HEK293 (cell line): ENCODE measurements around the gene RNF31.

Experiments
- CTCF ChIA-PET: fragments of 350-600 bp; formaldehyde crosslinking; extraction: SDS; loops from one replicate; lab custom pipeline; 2021; ENCODE audit warnings: antibody characterized with exemption; lab: Yijun Ruan, JAX
- POLR2A ChIA-PET: fragments of 300-600 bp; formaldehyde crosslinking; extraction: SDS; loops from one replicate; lab custom pipeline; 2020; ENCODE audit warnings: antibody characterized with exemption, inconsistent platforms; lab: Yijun Ruan, JAX
- H3K27ac ChIP-seq: fragments of 200-500 bp; sonication (Bioruptor generic); 2 replicates; pipeline ENCODE4 v1.5.1; 2014; ENCODE audit warnings: low read depth, low read length, control low read depth, inconsistent platforms; ENCODE audit errors: extremely low read depth
- H3K36me3 ChIP-seq, 2 experiments: fragments of 200-500 bp in 1 of 2; sonication (Bioruptor generic) in 1 of 2; 1 replicate in 1 of 2; 2 replicates in 1 of 2; pipeline ENCODE4 v1.5.1; 2014 to 2017; ENCODE audit warnings: inconsistent platforms in 2 of 2, low read length in 2 of 2; ENCODE audit not compliant: control insufficient read depth in 2 of 2, insufficient read depth in 1 of 2
- H3K4me1 ChIP-seq: fragments of 200-500 bp; sonication (Bioruptor generic); 2 replicates; pipeline ENCODE4 v1.5.1; 2014; ENCODE audit warnings: mild to moderate bottlenecking, low read length, inconsistent platforms; ENCODE audit not compliant: control insufficient read depth, insufficient read depth
- H3K4me3 ChIP-seq: 2 replicates; pipeline ENCODE4 v1.5.1; 2011; ENCODE audit warnings: low read depth, mild to moderate bottlenecking, control low read depth, low read length, moderate library complexity
- H3K9me3 ChIP-seq: fragments of 200-500 bp; sonication (Bioruptor generic); 2 replicates; pipeline ENCODE4 v1.5.1; 2014; ENCODE audit warnings: low read depth, low read length, inconsistent platforms; ENCODE audit not compliant: control insufficient read depth, insufficient read depth
- FEZF1 ChIP-seq: fragments of 450-650 bp; formaldehyde crosslinking; IDR thresholded peaks from 2 replicates; pipeline ENCODE4 v1.5.1; 2016; ENCODE audit warnings: missing biosample characterization, missing genetic modification characterization
- GLI2 ChIP-seq: fragments of 450-650 bp; formaldehyde crosslinking; IDR thresholded peaks from 2 replicates; pipeline ENCODE4; 2017; ENCODE audit warnings: missing biosample characterization, missing genetic modification characterization, low read depth, borderline replicate concordance
- HOXD13 ChIP-seq: sonication (generic); formaldehyde crosslinking; IDR thresholded peaks from 2 replicates; pipeline ENCODE4 v1.8.0; 2022; ENCODE audit warnings: missing genetic modification reagents, borderline replicate concordance
- KLF1 ChIP-seq: fragments of 450-650 bp; formaldehyde crosslinking; IDR thresholded peaks from 2 replicates; pipeline ENCODE4 v1.5.1; 2016; ENCODE audit warnings: missing biosample characterization, missing genetic modification characterization
- KLF7 ChIP-seq: fragments of 450-650 bp; formaldehyde crosslinking; IDR thresholded peaks from 2 replicates; pipeline ENCODE4 v1.5.1; 2016; ENCODE audit warnings: missing biosample characterization, missing genetic modification characterization, borderline replicate concordance
- SALL2 ChIP-seq: fragments of 450-650 bp; formaldehyde crosslinking; IDR thresholded peaks from 2 replicates; pipeline ENCODE4 v1.5.0; 2017; ENCODE audit warnings: missing biosample characterization, mild to moderate bottlenecking, missing genetic modification characterization, borderline replicate concordance
- SCRT1 ChIP-seq: fragments of 450-650 bp; formaldehyde crosslinking; IDR thresholded peaks from 2 replicates; pipeline ENCODE4 v1.5.1; 2016; ENCODE audit warnings: missing biosample characterization, missing genetic modification characterization, borderline replicate concordance
- ZNF10 ChIP-seq: fragments of 450-650 bp; formaldehyde crosslinking; IDR thresholded peaks from 2 replicates; pipeline ENCODE4 v1.5.1; 2017; ENCODE audit warnings: missing biosample characterization, missing genetic modification characterization
- ZNF112 ChIP-seq: fragments of 450-650 bp; formaldehyde crosslinking; IDR thresholded peaks from 2 replicates; pipeline ENCODE4 v1.5.0; 2017; ENCODE audit warnings: missing biosample characterization, missing genetic modification characterization
- ZNF146 ChIP-seq: fragments of 450-650 bp; formaldehyde crosslinking; IDR thresholded peaks from 2 replicates; pipeline ENCODE4 v1.5.1; 2016; ENCODE audit warnings: missing biosample characterization, missing genetic modification characterization
- ZNF239 ChIP-seq: fragments of 450-650 bp; formaldehyde crosslinking; IDR thresholded peaks from 2 replicates; pipeline ENCODE4 v1.5.1; 2016; ENCODE audit warnings: missing biosample characterization, missing genetic modification characterization
- ZNF521 ChIP-seq: fragments of 450-650 bp; formaldehyde crosslinking; IDR thresholded peaks from 2 replicates; pipeline ENCODE4 v1.5.1; 2017; ENCODE audit warnings: missing biosample characterization, mild to moderate bottlenecking, missing genetic modification characterization
- ZNF544 ChIP-seq: fragments of 450-650 bp; formaldehyde crosslinking; IDR thresholded peaks from 2 replicates; pipeline ENCODE4 v1.5.0; 2017; ENCODE audit warnings: missing biosample characterization, missing genetic modification characterization
- ZNF548 ChIP-seq: fragments of 450-650 bp; formaldehyde crosslinking; IDR thresholded peaks from 2 replicates; pipeline ENCODE4 v1.5.1; 2016; ENCODE audit warnings: missing biosample characterization, missing genetic modification characterization
- ZNF660 ChIP-seq: fragments of 450-650 bp; IDR thresholded peaks from 2 replicates; pipeline ENCODE4 v1.5.1; 2018; ENCODE audit warnings: missing biosample characterization, mild to moderate bottlenecking, missing genetic modification characterization
- ZSCAN23 ChIP-seq: fragments of 450-650 bp; formaldehyde crosslinking; IDR thresholded peaks from 2 replicates; pipeline ENCODE4 v1.5.1; 2016; ENCODE audit warnings: missing biosample characterization, missing genetic modification characterization
- TF ChIP-seq, protein P1 (sequence below): fragments of 450-650 bp; formaldehyde crosslinking; IDR thresholded peaks from 2 replicates; pipeline ENCODE4 v1.5.1; 2017; ENCODE audit warnings: missing biosample characterization, missing genetic modification characterization
- TF ChIP-seq, protein P2 (sequence below): fragments of 450-650 bp; formaldehyde crosslinking; IDR thresholded peaks from 2 replicates; pipeline ENCODE4 v1.5.1; 2016; ENCODE audit warnings: missing biosample characterization, missing genetic modification characterization, low read depth
- TF ChIP-seq, protein P3 (sequence below): fragments of 450-650 bp; formaldehyde crosslinking; IDR thresholded peaks from 2 replicates; pipeline ENCODE4 v1.5.1; 2016; ENCODE audit warnings: missing biosample characterization, missing genetic modification characterization

RNF31 gene

DNA sequence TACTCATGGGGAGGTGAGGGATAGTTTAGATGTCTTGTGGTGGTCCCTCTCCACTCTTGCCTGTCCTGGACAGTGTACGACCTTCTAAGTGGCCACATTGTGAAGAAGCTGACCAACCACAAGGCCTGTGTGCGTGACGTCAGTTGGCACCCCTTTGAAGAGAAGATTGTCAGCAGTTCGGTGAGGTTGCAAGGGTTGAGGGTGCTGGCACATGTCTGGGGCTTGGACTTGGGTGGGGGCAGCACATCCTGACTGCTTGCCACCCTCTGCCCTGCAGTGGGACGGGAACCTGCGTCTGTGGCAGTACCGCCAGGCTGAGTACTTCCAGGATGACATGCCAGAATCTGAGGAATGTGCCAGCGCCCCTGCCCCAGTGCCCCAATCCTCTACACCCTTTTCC, 24.4 kb upstream of the RNF31 start (continued):
- TF ChIP-seq, protein P1, sequence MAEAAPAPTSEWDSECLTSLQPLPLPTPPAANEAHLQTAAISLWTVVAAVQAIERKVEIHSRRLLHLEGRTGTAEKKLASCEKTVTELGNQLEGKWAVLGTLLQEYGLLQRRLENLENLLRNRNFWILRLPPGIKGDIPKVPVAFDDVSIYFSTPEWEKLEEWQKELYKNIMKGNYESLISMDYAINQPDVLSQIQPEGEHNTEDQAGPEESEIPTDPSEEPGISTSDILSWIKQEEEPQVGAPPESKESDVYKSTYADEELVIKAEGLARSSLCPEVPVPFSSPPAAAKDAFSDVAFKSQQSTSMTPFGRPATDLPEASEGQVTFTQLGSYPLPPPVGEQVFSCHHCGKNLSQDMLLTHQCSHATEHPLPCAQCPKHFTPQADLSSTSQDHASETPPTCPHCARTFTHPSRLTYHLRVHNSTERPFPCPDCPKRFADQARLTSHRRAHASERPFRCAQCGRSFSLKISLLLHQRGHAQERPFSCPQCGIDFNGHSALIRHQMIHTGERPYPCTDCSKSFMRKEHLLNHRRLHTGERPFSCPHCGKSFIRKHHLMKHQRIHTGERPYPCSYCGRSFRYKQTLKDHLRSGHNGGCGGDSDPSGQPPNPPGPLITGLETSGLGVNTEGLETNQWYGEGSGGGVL (tag by site-specific recombination), result no peak
- TF ChIP-seq FEZF1 (tag by site-specific recombination) (no peak), ZNF544 (tag by site-specific recombination) (no peak), ZNF112 (tag by site-specific recombination) (no peak)

DNA sequence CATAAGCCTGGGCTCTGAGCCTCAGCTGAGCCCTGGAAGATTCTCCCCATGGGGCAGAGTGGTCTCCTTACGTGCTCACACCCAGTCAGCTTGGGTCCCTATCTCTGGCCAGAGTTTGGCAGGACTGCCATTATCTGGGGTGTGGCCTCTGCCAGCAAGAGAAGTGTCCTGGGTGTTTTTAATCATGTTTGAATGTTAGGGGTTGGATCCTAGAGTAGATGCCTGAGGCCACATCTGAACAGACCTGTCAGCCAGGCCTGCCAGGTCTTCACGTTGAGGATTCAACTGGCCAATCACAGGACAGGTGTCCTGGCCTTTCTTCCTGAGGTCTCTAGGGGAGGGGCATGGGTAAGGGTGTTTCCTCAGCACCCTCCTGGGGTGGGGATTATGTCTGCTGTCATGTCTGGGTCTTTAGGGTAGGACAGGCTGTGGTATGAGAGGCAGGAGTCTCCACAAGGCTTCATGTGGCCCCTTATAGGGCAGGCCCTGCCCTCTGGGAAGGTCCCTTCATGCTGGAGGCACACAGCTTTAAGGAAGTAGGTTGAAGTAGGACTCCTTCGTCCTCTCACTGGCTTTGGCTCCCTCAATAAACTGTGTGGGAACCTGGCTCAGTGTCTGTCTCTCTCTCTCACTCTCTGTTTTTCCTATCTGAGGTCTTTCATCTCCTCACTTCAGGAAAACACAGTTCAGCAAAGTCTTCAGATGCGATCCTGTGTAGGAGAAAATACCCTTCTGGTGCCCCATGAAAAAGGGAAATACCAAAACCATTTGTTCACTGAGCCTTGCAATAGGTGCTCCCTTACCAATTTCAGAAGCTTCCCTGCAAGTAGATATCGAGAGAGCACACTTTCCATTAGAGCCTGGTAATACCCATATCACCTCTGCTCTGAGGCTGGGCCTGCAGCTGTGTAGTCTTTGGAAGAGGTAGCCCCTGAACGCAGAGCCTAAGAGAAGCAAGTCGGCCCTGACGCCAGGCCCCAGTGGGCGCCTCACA, 23.6 kb upstream of the RNF31 start:
- Histone ChIP-seq H3K4me3 (no peak overlapping the region), H3K36me3 (peaks cover 10 to 46% of the 10 kb centered on the region in 2 experiments; a peak in 2 of 3 replicates), H3K4me1 (no peaks in the 10 kb centered on the region), H3K27ac (no peak overlapping the region), H3K9me3 (no peaks in the 10 kb centered on the region)
- ChIA-PET CTCF (interaction anchor here (0.6 to 1.2 kb wide), 2 partner anchors 14 to 37 kb away, joined by 3 read pairs; partner anchors contain the start of gene IRF9), POLR2A (interaction anchor here (0.5 to 1.3 kb wide), 4 partner anchors 9 to 1211 kb away, joined by 3 to 11 read pairs (median 4); partner anchors contain the start of genes DCAF11, EMC9 and NRL)
- TF ChIP-seq ZNF660 (no peak), SALL2 (tag by site-specific recombination) (no peak), ZSCAN23 (tag by site-specific recombination) (no peak), ZNF10 (tag by site-specific recombination) (no peak), KLF7 (tag by site-specific recombination) (no peak), KLF1 (no peak), ZNF548 (no peak)
- TF ChIP-seq, protein P2, sequence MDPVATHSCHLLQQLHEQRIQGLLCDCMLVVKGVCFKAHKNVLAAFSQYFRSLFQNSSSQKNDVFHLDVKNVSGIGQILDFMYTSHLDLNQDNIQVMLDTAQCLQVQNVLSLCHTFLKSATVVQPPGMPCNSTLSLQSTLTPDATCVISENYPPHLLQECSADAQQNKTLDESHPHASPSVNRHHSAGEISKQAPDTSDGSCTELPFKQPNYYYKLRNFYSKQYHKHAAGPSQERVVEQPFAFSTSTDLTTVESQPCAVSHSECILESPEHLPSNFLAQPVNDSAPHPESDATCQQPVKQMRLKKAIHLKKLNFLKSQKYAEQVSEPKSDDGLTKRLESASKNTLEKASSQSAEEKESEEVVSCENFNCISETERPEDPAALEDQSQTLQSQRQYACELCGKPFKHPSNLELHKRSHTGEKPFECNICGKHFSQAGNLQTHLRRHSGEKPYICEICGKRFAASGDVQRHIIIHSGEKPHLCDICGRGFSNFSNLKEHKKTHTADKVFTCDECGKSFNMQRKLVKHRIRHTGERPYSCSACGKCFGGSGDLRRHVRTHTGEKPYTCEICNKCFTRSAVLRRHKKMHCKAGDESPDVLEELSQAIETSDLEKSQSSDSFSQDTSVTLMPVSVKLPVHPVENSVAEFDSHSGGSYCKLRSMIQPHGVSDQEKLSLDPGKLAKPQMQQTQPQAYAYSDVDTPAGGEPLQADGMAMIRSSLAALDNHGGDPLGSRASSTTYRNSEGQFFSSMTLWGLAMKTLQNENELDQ, result no peak

DNA sequence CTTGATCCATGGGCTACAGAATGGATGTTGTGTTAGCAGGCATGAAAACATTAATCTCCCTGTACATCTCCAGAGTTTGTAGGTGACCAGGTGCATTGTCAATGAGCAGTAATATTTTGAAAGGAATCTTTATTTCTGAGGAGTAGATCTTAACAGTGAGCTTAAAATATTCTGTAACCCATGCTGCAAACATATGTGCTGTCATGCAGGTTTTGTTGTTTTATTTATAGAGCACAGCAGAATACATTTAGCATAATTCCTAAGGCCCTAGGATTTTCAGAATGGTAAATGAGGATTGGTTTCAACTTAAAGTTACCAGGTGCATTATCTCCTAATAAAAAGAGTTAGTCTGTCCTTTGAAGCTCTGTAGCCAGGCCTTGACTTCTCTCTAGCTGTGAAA, 20.4 kb upstream of the RNF31 start:
- Histone ChIP-seq H3K27ac (no peak overlapping the region), H3K9me3 (no peaks in the 10 kb centered on the region), H3K4me3 (no peak overlapping the region), H3K36me3 (peaks cover 0 to 18% of the 10 kb centered on the region in 2 experiments; a peak in 1 of 3 replicates), H3K4me1 (no peaks in the 10 kb centered on the region)
- ChIA-PET CTCF (interaction anchor here (1.3 kb wide), 1 partner anchor 34 kb away, joined by 4 read pairs; no protein-coding TSS in a partner anchor), POLR2A (interaction anchor here (1.7 to 2.6 kb wide), 2 partner anchors 9 to 12 kb away, joined by 10 to 14 read pairs; partner anchors contain the start of genes DCAF11, NRL and PSME1)
- TF ChIP-seq GLI2 (no peak), SCRT1 (tag by site-specific recombination) (no peak), ZNF239 (no peak), HOXD13 (CRISPR knock-in tag) (no peak), ZNF146 (tag by site-specific recombination) (no peak), ZNF521 (tag by site-specific recombination) (no peak)
- TF ChIP-seq, protein P3, sequence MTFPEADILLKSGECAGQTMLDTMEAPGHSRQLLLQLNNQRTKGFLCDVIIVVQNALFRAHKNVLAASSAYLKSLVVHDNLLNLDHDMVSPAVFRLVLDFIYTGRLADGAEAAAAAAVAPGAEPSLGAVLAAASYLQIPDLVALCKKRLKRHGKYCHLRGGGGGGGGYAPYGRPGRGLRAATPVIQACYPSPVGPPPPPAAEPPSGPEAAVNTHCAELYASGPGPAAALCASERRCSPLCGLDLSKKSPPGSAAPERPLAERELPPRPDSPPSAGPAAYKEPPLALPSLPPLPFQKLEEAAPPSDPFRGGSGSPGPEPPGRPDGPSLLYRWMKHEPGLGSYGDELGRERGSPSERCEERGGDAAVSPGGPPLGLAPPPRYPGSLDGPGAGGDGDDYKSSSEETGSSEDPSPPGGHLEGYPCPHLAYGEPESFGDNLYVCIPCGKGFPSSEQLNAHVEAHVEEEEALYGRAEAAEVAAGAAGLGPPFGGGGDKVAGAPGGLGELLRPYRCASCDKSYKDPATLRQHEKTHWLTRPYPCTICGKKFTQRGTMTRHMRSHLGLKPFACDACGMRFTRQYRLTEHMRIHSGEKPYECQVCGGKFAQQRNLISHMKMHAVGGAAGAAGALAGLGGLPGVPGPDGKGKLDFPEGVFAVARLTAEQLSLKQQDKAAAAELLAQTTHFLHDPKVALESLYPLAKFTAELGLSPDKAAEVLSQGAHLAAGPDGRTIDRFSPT, result no peak
